GM21528 (cell line): Measurements from ENCODE around the gene ARHGAP21.
"Not testable (repeated sequence)": the region's sequence is repeated elsewhere in the genome, so short reads cannot be mapped to it uniquely, and the experiment has no call there.

Experiments used
- ATAC-seq: cut with Tn5 transposase; IDR thresholded peaks from one replicate; pipeline ENCODE4 v1.9.1; 2021; ENCODE audit warnings: mild to moderate bottlenecking, moderate library complexity; ENCODE audit not compliant: unreplicated experiment, low FRiP score

Gene ARHGAP21

DNA sequence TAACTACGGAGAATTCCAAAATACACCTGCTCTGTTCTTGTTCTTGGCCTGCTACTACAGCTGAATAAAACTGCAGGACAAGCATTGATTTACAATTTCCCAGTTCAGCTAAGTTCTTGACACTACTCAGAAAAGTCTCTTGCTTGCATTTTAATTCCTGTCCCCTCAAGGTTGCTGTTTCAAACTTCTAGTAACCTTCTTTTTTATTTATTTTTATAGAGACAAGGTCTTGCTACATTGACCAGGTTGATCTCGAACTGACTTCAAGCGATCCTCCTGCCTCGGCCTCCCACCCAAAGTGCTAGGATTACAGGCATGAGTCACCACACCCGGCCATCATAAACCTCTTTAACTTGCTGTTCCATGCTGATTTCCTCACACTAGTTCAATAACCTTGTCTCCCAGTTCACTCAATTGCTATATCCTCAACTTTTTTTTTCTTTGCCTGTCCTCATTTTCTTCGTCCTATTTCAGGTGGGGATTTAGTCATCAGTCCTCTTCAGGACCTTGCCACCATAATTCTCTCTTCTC lies 79.9 kb downstream of the ARHGAP21 start:
- ATAC-seq = no peak

DNA sequence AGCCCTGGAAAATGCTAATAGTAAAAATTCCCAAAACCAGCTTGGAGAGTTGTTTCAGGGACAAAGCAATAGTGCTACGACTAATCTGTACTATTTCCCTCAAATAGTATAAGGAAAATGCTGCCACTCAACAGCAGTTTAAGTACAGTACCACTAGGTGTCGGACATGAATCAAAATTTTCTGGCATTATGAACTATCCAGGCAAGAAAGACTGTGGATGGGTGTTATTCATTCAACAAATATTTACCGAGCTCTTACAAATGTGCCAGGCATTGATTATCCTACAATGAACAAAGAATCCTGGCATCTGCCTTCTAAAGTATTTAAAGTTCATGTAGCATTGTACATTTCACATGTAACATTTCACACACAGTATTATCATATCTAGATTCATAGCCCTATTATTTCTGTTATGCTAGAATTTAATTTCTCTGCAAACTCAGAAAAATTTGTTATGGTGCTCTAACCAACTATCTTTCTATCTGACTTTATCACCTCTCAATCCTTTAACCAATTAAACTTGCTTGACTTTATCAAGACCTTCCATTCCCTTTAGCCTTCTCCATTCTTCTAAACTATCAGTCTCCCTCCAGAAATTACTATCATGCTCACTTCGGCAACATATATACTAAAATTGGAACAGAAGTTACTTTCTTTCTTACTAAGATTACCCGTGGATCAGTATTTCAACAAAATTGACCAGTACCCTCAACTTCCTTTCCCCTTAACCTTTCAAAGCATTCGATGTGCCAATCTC lies 80.6 kb downstream of the ARHGAP21 start:
- peak; percentile 90 for ATAC-seq

DNA sequence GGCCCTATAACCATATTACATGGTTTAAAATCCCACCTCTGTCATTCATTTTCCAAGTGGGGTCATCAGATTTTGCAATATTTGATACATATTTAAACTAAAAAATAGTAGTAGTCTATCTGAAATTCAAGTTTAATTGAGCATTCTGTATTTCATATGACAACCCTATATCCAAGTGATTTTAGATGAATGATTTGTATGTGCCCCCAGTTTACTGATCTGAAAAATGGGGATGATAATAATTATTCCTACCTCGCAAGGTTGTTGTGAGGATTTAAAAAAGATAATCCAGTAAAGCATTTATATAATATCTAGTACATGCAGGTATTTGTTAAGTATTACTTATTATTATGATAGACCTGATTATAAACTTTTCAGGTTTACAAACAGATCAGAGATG lies 84.6 kb downstream of the ARHGAP21 start:
- ATAC-seq = no peak

DNA sequence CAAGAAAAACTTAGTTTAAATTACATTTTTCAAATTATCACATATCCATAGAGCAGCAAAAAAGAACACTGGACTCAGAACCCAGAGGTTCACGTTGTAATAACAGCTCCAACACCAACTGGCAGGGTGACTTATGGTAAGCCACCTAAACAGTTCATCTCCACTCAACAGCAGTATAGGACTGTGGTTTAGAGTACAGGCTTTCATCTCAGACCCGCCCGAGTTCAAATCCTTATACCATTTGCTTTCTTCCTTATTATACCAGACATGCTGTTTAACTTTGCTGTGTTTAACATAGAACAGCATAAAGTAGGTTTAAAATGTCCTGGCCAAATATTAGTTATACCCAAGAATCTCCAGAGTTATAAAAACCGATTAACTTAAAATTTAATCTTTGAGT lies 97.9 kb downstream of the ARHGAP21 start:
- no peak for ATAC-seq

DNA sequence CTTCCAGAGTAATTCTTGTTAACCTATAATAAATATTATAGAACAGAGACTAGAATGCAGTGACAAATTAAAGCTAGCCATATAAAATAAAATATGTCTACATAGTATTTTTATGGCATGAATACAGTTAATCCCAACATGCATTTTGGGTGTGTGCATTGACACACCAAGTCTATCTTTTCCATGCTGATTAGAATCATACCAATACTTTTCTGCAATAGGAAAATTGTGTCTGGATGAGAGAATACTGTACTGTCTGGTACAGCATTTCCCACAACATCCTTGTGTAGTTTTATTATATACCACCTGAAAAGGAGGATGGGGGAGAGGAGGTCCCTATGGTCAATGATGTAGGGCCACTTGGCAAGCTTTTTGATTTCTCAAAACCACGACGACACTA lies 100.3 kb downstream of the ARHGAP21 start:
- ATAC-seq = no peak

DNA sequence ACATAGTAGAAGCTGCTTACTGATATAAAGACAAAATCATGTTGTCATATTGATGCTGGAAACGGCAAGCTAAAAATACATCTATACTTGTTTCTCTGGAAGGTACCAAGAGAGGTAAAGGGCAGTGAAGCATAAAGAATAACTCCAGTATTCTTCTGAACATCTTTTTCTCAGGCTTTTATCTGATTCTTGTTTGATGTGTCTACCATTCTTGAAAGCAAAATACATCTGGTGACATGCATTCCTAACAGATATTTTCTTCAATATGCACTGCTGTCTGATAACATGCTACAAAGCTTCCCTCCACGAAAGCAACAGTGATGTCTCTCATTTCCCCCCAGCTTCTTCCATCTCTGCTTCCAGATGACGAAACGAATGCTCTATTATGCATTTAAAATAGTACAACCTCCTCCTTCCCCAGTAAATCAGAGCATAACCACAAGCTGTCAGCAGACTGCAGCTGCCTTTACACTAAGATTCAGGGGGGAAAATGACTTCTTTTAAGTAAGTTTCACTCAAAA lies 100.8 kb downstream of the ARHGAP21 start:
- ATAC-seq = no peak

DNA sequence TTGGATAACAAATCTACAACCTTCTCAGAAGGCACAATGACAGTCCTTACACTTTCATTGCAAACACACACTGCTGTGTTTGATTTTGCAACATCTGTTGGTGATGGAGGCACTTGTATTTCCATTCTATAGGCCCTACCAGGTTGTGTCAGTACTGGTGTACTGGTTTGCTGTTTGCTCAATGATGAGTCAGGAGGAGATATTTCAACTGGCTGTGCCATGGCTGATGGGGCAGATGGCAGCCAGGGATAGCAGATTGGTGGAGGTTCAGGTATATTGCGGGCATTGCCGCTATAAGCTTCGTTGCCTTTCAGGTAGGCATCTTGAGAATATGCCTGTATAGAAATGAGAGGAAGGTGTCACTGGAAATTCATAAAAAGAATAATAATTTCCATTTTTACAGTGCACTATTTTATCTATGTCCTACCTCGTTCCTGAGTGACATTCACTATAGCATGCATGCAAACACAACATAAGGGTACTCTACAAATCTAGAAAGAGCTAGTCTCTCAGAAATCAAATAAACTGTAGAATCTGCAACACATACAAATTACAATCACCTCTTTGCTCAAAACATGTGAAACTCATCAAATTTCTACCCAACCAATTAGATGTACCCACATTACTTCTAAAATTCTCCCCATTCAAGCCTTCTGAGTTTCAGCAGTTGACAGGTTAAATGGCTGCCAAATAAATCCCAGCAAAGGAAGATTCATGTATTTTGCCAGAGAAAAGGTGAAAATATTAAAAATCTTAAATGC lies 102.5 kb downstream of the ARHGAP21 start:
- not testable (repeated sequence) for ATAC-seq

DNA sequence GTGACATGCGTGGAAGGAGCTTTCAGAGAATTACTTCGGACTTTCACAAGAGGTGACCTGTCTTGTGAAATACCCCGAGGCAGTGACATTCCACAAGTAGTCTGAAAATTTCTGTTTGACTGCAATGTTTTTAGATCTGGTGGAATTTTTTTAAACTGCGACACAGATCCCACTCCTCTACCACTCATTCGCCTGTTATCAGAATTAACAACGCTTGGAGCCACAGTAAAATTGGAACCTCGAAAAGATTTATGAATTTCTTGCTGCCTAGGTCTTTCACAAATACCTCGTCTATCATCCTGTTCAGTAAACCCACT lies 103.7 kb downstream of the ARHGAP21 start:
- ATAC-seq = not testable (repeated sequence)

DNA sequence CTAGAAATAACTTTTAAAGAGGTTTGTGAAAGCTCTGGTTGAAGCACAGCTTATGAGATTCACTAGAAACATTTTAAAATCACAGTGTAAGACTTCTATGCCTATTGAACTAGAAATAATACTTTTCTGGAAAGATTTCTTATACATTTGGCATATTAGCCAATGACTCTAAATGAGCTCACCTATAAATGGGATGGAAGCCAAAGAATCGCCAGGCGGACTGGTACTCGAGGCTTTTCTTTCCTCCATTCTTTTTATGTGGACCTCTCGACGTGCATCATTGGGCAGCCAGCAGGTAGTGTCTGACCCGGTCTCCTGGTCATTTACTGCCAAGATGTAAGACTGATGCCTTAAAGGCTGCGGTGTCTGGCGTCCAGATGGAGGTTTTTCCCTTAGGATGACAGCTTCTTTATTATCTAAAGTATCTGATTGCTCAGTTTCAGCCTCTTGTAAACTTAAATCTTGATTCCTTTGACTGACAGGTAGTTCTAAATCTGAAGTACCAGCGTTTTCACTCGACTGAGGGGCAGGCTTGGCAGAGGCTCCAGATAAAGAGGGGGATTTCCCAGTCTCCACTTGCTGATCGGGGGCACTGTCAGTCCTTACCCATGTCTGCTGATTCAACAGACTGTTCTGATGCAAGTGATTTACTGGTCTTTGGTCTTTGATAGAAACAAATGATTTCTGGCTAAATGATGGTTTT lies 104.2 kb downstream of the ARHGAP21 start:
- ATAC-seq = not testable (repeated sequence)

DNA sequence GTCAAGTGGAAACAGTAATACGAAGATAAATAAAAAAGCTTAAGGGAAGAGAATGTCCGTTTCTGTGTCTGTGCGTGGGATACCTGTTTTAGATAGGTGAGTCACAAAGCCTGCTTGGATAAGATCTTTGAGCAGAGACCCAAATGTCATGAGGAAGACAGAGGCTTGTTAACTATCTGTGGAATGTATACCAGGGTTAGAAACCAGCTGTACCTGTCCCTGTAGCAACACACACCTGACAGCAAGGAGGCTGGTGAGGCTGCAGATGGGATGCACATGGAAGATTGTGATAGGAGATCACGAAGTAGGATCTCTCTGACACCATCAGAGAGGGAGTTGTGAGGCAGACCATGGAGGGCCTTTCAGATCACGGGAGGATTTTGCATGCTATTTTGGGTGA lies 105.3 kb downstream of the ARHGAP21 start:
- no peak for ATAC-seq

DNA sequence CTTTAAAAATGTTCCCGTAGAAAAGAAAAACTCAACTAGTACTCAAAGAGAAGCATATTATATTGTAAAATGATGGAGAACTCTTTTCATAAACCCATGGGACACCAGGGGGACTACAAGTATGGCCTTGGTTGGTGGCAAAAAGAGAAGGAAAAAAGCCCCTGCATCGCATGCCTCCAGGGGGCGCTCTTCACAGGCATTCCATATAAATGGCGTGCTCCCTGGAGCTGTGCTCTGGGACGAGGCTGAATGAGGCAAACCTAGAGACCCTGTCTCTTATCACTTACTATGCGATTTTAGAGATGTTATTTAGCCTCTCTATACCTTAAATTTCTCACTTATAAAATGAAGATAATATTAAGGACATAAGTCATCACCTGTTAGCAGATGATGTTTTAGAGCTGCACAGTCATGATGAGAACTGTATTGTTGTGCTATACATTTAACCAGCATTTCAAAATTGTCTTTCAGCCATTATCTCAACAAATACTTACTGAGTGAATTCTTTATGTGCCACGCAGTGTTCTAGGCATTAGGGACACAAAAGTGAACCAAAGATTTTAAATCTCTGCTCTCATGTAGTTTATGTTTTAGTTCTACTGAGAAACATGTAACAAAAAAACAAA lies 105.8 kb downstream of the ARHGAP21 start:
- no peak for ATAC-seq

DNA sequence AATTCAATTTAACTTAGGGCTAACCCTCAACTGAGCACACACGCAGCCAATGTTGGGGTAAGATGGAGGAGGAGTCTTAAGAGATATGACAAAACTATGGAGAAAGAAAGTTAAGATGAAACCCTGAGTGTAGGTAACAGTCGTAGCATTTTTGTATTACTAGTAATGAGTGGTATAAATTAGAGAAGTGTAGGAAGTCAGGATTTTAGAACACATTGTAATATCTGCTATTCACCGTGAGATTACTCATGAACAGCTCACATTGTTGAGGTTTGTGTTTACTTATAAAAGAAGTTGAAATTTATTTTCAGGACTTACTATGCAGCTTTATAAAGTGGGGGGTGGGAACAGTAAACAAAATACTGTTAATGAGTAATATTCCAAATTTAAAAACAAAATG lies 107.2 kb downstream of the ARHGAP21 start:
- ATAC-seq = no peak

DNA sequence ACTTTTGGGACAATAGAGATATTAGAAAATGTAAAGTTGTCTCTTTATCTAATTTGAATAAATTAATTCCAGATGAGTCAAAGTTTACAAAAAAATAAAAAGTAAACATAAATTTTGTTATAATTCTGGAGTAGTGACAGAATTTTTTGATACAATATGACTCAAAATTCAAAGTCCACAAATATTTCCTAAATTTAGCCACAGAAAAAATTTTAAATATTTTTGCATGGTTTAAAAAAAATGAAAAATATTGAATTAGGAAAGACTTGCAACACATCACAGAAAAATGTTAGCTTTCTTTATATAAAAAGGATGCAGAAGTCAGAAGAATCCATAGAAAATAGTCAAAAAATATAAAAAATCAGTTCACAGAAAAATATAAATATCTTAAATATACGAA lies 117.7 kb downstream of the ARHGAP21 start:
- ATAC-seq = no peak

DNA sequence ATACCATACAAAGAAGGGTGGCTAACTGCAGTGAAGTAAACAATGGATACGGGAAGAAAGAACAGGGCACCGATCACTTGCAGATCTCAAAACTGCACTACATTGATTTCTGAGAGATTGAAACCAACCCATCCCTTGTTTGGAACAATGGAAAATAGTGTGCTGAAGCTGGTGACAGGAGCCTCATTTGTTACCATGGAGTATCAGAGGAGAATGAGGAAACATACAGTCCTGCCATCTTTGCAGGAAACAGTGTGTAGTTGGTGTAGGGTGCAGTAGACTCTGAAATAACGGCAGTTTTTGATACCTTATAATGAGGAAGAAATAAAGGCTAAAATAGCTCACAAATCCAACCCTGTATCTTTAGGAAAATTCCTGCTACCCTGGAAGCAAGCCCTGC lies 118.5 kb downstream of the ARHGAP21 start:
- ATAC-seq = no peak

DNA sequence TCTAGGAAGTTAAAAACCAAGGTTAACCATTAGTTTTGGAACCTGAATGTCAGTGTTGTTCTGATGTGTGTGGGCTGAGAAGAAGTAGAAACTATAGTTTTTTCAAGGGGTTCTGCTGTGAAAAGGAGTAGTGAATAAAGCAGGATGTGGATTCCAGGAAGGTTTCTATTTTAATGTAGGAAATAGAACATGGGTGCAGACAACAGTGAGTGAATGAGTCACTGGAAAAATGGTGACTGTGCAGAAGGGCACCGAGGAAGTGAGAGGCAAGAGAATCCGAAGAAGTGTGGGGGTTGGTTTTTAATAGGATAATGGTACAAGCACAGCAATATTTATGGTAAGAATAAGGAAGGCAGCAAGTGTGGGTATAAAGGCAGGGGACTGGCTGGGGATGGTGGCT lies 120.4 kb downstream of the ARHGAP21 start:
- ATAC-seq = no peak

DNA sequence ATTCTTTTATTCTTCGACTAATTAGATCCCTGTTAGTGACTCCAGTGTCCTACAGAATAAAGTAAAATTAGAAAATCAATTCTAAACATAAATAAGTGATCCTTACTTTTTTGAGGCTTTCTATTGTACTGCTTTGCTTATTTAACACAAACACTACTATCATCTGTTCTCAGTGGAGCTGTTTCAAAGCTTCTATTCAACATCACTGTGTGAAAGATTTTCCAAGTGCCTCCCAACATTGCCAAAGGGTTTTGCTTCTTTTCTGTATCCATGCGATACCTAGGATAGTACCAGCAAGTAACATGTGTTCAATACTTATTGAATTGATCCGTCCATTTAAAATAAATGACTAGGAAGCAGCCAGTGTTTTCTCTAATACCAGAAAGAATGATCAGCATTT lies 125.7 kb downstream of the ARHGAP21 start:
- no peak for ATAC-seq

DNA sequence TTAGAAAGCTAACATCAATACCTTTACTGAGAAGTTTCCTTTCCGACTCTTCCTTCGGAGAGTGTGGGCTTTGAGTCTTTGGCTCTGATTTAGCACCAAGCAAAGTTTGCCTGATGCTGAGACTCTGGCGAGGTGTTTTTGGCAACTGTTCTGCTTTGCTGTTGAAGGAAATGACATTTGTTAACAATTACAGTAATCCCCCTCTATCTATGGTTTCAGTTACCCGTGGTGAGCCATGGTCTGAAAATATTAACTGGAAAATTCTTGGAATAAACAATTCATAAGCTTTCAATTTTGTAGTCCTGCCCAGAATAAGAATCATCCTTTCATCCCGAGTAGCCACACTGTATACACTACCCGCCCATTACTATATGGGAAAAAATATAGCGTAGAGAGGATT lies 126.3 kb downstream of the ARHGAP21 start:
- no peak for ATAC-seq

DNA sequence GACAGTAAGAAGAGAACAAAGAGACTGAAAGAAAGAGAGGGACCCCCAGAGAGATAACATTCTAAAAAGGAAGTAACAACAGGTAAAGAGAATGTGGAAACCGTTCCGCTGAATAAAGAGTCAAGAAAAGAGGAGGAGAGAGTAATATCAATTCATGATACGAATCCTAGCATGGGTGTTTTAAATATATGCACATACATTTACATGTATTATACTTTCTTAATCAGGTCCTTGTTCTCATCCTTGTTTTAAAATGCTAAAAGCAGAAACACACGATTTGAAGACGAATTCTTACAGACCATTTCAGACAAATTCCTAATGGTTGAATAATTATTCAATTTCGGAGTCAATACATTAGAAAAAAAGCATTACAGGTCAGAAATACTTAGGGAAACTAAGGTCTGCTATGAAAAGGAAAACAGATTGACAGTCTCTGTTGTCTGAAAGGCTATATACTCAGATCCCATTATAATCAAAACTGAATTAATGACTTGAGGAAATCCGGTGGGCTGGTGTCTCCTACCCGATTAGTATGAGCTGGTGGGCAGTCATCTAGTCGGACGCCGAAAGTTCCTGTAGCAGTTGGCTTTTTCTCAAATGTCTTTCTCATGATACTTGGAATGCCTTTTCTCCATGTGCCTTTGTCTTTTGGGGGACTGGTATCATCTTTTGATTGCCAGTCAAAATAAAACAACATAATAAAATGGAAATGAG lies 127.3 kb downstream of the ARHGAP21 start:
- ATAC-seq = no peak

DNA sequence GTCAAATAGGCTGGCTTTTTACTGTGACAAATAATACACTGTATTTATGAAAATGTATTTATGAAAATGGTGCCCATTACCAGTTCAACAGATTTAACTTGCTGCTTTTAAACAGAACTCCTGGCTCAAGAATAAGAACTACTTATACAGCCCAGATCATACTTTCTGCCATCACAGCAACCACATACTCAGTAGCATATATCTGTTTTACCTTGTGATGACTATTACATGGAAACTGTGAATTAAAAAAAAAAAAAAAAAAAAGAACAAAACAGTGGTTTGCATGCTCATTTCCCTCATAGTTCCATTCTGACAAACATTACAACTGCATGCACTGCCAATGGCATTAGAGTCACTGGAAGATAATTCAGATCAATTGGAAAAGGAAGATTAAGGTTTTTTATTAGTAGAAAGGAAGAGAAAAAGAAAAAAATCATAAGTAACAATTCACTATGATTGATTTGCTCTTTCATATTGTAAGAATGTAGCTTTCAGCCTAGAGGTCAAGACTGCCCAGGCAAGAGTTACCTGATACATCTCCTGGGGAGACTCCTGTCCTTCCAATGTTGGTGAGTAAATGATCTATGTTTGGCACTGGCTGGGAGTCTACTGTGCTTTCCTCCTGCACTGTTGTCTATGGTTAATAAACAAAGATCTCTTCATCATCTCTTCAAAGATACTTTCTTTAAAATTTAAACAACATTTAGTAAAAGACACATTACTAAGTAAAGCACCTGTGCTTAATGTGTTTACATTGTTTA lies 132.8 kb downstream of the ARHGAP21 start:
- ATAC-seq = no peak
